ENCODE results near the gene ZNF33A. TPM values are rescaled to one million over a fixed set of nuclear protein-coding genes. Genes with fewer than 3 reads are reported as not detected.

ZNF33A gene
- total and polyA plus RNA-seq, 2 donors (not counting 3 experiments of a cell fraction or from before 2014, with no cell fraction given) = 4.6 to 13.2 TPM

- Histone ChIP-seq H3K9me1 (replicated peaks; ENCODE audit: control insufficient read depth, extremely low read depth, insufficient read depth, low read length) (no peaks in the 10 kb centered on the region), H4K20me1 (replicated peaks; ENCODE audit: control insufficient read depth, extremely low read depth, insufficient read depth, low read length) (no peaks in the 10 kb centered on the region), H3K4me3 (replicated peaks in 1 of 3; ENCODE audit: insufficient read depth in 1 of 3, low read depth in 1 of 3, low read length in 3 of 3) (no peak overlapping the region), H3K4me1 (ENCODE audit: control insufficient read depth, extremely low read depth, insufficient read depth, low read length) (no peaks in the 10 kb centered on the region), H3K9me3 (replicated peaks; ENCODE audit: control insufficient read depth, insufficient read depth, low read length) (no peaks in the 10 kb centered on the region), H3K4me2 (ENCODE audit: insufficient read depth, low read length) (no peak overlapping the region), H3K27ac (ENCODE audit: insufficient read depth, low read depth, low read length) (no peak overlapping the region), H3K36me3 (ENCODE audit: control insufficient read depth in 2 of 2, extremely low read depth in 1 of 2, insufficient read depth in 2 of 2, low read length in 2 of 2) (peaks cover 0 to 3% of the 10 kb centered on the region in 2 experiments), H3K27me3 (ENCODE audit: control insufficient read depth in 2 of 2, insufficient read depth in 2 of 2, low read length in 2 of 2) (no peaks in the 10 kb centered on the region), H2AFZ (ENCODE audit: low read depth, low read length) (no peak overlapping the region), H3K9ac (replicated peaks; ENCODE audit: extremely low read depth, insufficient read depth, low read length) (no peak overlapping the region), H3K79me2 (ENCODE audit: control insufficient read depth, insufficient read depth, low read length) (no peaks in the 10 kb centered on the region)
- no peak for FAIRE-seq
- BruUV-seq (replicated peaks) = no TSS peak
- TF ChIP-seq GATA2 (IDR thresholded peaks at IDR 0.05; ENCODE audit: insufficient read depth, insufficient read length, low read depth, low read length) (no peak), CTCF (IDR thresholded peaks at IDR 0.05; ENCODE audit: extremely low read depth in 1 of 2, insufficient read depth in 1 of 2, low read depth in 1 of 2, low read length in 2 of 2) (no peak), POLR2A (IDR thresholded peaks at IDR 0.05; ENCODE audit: low read depth, low read length) (no peak), MAX (IDR thresholded peaks at IDR 0.05; ENCODE audit: insufficient read depth, insufficient read length) (no peak), FOS (IDR thresholded peaks at IDR 0.05; ENCODE audit: borderline replicate concordance, insufficient read depth, low read length) (no peak), POLR2AphosphoS5 (IDR thresholded peaks at IDR 0.05; ENCODE audit: insufficient read depth, low read depth, low read length) (no peak), EZH2 (IDR thresholded peaks at IDR 0.05; ENCODE audit: borderline replicate concordance, low read depth, low read length, severe bottlenecking) (no peak), MYC (IDR thresholded peaks at IDR 0.05; ENCODE audit: low read depth, low read length) (no peak), JUN (IDR thresholded peaks at IDR 0.05; ENCODE audit: borderline replicate concordance, insufficient read depth, insufficient read length, low read depth) (no peak)
- ChIA-PET POLR2A (no interaction called here), CTCF (no interaction called here)
- intact Hi-C loops (cut with micrococcal nuclease) = no loop called here
- dilution Hi-C loops (cut with MboI; ENCODE audit: extremely low pct_ligation_motif_present, low sequenced_read_pairs) = no loop called here
- no peak for DNase-seq (ENCODE audit: low read depth, low spot score)
Measured at GRCh38 chr10:38045129-38045528, 34.7 kb downstream of the ZNF33A start.

Data from endothelial cell of umbilical vein (primary cell).